ENCODE data around the gene STATH.

Gene STATH

DNA sequence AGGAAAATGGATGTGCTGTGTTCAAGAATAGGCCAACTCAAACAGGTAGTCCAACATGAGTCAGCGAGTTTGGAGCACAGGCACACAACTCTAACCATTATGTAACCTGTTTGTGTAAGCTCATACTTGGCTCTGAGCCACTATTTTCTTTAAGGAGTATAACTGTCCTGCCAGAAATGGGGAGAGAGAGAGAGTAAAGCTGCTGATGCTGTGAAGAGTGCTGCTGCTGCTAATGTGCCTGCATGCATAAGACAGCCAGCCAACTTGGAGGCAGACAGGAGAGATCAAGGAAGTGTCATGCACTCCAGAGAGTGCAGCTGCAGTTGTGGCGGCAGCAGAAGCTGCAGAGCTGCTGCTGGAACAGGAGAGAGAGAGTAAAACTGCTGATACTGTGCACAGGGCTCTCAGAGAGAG is 11.7 kb upstream of the STATH start:
- no peak overlapping the region for H3K4me3 ChIP-seq (ENCODE audit: low read depth, low read length)
- DNase-seq (ENCODE audit: low read depth), result peak; percentile 96
- no peak for TF ChIP-seq CTCF (IDR thresholded peaks at IDR 0.05; ENCODE audit: control insufficient read depth, extremely low read depth, insufficient read depth)

- no peak overlapping the region for H3K4me3 ChIP-seq (ENCODE audit: low read depth, low read length)
- no peak for DNase-seq (ENCODE audit: low read depth)
- no peak for TF ChIP-seq CTCF (IDR thresholded peaks at IDR 0.05; ENCODE audit: control insufficient read depth, extremely low read depth, insufficient read depth)
Measured at GRCh38 chr4:69986663-69987062, 9.1 kb upstream of the STATH start.

GRCh38 chr4:69991016-69991415 is 4.8 kb upstream of the STATH start:
- DNase-seq (ENCODE audit: low read depth), result no peak
- TF ChIP-seq CTCF (IDR thresholded peaks at IDR 0.05; ENCODE audit: control insufficient read depth, extremely low read depth, insufficient read depth), result no peak

DNA sequence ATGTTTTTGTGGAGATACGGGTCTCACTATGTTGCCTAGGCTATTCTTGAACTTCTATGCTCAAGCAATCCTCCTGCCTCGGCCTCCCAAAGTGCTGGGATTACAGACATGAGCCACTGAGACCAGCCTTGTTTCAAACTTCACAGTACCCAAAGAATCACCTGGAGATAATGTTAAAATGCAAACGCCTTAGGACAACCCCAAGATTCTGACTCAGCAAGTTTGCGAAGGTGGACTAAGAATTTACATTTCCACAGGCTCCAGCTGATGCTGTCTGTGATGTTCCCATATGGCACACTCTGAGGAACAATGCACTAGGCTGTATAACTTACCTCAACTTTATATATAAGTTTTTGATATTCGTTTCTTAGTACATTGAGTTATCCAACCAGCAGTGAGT is 984 bp upstream of the STATH start:
- no peak for DNase-seq (ENCODE audit: low read depth)
- TF ChIP-seq CTCF (IDR thresholded peaks at IDR 0.05; ENCODE audit: control insufficient read depth, extremely low read depth, insufficient read depth), result no peak
- no peak overlapping the region for H3K4me3 ChIP-seq (ENCODE audit: low read depth, low read length)

More at GRCh38 chr4:69991016-69991415, 4.8 kb upstream of the STATH start:
- H3K4me3 ChIP-seq (ENCODE audit: low read depth, low read length), result no peak overlapping the region

- DNase-seq (ENCODE audit: low read depth), result no peak
- no peak for TF ChIP-seq CTCF (IDR thresholded peaks at IDR 0.05; ENCODE audit: control insufficient read depth, extremely low read depth, insufficient read depth)
- H3K4me3 ChIP-seq (ENCODE audit: low read depth, low read length), result no peak overlapping the region
Measured at GRCh38 chr4:69999420-69999819, 3.7 kb downstream of the STATH start.

- TF ChIP-seq CTCF (IDR thresholded peaks at IDR 0.05; ENCODE audit: control insufficient read depth, extremely low read depth, insufficient read depth), result no peak
- no peak for DNase-seq (ENCODE audit: low read depth)
- H3K4me3 ChIP-seq (ENCODE audit: low read depth, low read length), result no peak overlapping the region
Measured at GRCh38 chr4:70000711-70001110, 4.9 kb downstream of the STATH start.

GRCh38 chr4:70002507-70002906 is 6.7 kb downstream of the STATH start:
- DNase-seq (ENCODE audit: low read depth), result no peak
- TF ChIP-seq CTCF (IDR thresholded peaks at IDR 0.05; ENCODE audit: control insufficient read depth, extremely low read depth, insufficient read depth), result no peak
- no peak overlapping the region for H3K4me3 ChIP-seq (ENCODE audit: low read depth, low read length)
